Umbilical cord (tissue), 2 donors: ENCODE results near the gene ZNF135. TPM values are rescaled to one million over a fixed set of nuclear protein-coding genes. Genes with fewer than 3 reads are reported as not detected.

ENCODE experiments used
- DNase-seq: peaks from one replicate; pipeline ENCODE4 v3.0.0-alpha.2; 2015; ENCODE audit warnings: low spot score
- total RNA-seq: library from RNA; depleted of rRNA; stranded (reverse); fragments of >200 nt; gene quantifications from one replicate; pipeline ENCODE4 v1.2.3, GENCODE V29; 2014; ENCODE audit warnings: low replicate concordance; ENCODE audit not compliant: insufficient read depth

Gene ZNF135
- total RNA-seq, 1 donor from 2014 or later: 8.9 TPM

GRCh38 chr19:58091251-58091995 lies 32.3 kb downstream of the ZNF135 start:
- DNase-seq: no peak

- no peak for DNase-seq
Observed at GRCh38 chr19:58093071-58093470, 34.0 kb downstream of the ZNF135 start.

- no peak for DNase-seq
Observed at GRCh38 chr19:58095328-58095727, 36.2 kb downstream of the ZNF135 start.

GRCh38 chr19:58096884-58097283 lies 37.8 kb downstream of the ZNF135 start:
- DNase-seq: no peak

GRCh38 chr19:58097349-58097748 lies 38.3 kb downstream of the ZNF135 start:
- no peak for DNase-seq

GRCh38 chr19:58097781-58098681 lies 38.9 kb downstream of the ZNF135 start, which contains the start of gene ZSCAN18:
Gene ZSCAN18, minus strand, starts transcription at chr19:58098231. Its CDS starts 7,964 bp downstream, at chr19:58090267.
- DNase-seq: peak; percentile 99

GRCh38 chr19:58098682-58098998 lies 39.6 kb downstream of the ZNF135 start:
- DNase-seq: no peak

- DNase-seq: no peak
Observed at GRCh38 chr19:58107778-58108545, 48.9 kb downstream of the ZNF135 start.

- no peak for DNase-seq
Observed at GRCh38 chr19:58108546-58108817, 49.4 kb downstream of the ZNF135 start.

- no peak for DNase-seq
Observed at GRCh38 chr19:58117841-58118575, 58.9 kb downstream of the ZNF135 start.

GRCh38 chr19:58118979-58119733 lies 60.1 kb downstream of the ZNF135 start:
- DNase-seq: no peak

Other genes starting within 250 kb of the ZNF135 start
- 3.1 TPM for gene ZNF552, start 244.4 kb upstream of the ZNF135 start, total RNA-seq
- 29.1 TPM for gene ZNF587B, start 229.0 kb upstream of the ZNF135 start, total RNA-seq
- 27.0 TPM for gene ZNF587, start 209.4 kb upstream of the ZNF135 start, total RNA-seq
- 20.0 TPM for gene ZNF814, start 170.2 kb upstream of the ZNF135 start, total RNA-seq
- 29.1 TPM for gene ZNF417, start 142.7 kb upstream of the ZNF135 start, total RNA-seq
- 21.2 TPM for gene ZNF418, start 123.9 kb upstream of the ZNF135 start, total RNA-seq
- gene ZNF256, start 111.6 kb upstream of the ZNF135 start, total RNA-seq: 14.0 TPM
- gene C19orf18, start 84.7 kb upstream of the ZNF135 start, total RNA-seq: not detected
- 64.8 TPM for gene ZNF606, start 56.5 kb upstream of the ZNF135 start, total RNA-seq
- gene ZSCAN1, start 25.3 kb upstream of the ZNF135 start, total RNA-seq: 0.24 TPM
- 46.2 TPM for gene ZSCAN18, start 38.9 kb downstream of the ZNF135 start, total RNA-seq
- gene ZNF329, start 91.5 kb downstream of the ZNF135 start, total RNA-seq: 11.8 TPM
- 14.7 TPM for gene ZNF274, start 123.8 kb downstream of the ZNF135 start, total RNA-seq
- gene ZNF544, start 169.6 kb downstream of the ZNF135 start, total RNA-seq: 29.6 TPM
- gene ZNF8, start 219.7 kb downstream of the ZNF135 start, total RNA-seq: 5.3 TPM
- gene ERVK3-1, start 246.1 kb downstream of the ZNF135 start, total RNA-seq: 43.3 TPM